Stimulated activated CD4-positive, alpha-beta T cell treated with anti-CD3 and anti-CD28 coated beads, Interleukin-2, amount 100 ng/mL, for 4 hours (primary cell): ENCODE results near the gene TEPSIN.

Experiments used
- DNase-seq: peaks from one replicate; pipeline ENCODE4 v3.0.0-alpha.2; 2020; ENCODE audit warnings: low read depth

Gene TEPSIN

DNA sequence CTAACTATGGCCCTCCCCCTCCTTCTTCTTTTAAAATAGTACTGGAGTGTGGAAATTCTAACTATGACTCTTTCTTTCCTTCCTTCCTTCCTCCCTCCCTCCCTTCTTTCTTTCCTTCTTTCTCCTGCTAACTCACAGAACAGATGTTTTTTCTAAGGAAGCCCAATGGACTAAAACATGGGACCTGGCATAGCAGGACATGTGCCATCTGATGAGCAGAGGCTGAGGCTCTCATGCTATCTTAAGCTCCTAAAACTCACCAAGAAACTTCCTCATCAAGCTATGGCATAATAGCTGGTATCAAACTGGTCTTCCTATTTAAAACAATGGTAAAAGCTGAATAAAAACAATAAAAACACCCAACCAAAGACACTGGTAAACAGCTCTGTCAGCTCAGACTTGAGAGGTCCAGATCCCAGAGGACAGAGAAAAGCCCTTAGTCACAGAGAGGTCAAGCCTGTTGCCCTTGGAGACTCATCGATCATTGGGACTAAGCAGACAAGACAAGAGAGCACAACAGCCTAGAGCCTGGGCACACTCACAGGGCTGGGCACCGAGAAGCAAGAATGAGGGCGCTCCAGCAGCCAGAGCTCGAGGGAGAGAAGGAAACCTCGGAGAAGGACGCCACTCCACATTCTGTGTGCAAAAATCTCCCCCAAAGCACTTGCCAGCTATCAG, 28.7 kb upstream of the TEPSIN start:
- DNase-seq, result no peak

- DNase-seq, result no peak
Measured at GRCh38 chr17:81265576-81265975, 26.7 kb upstream of the TEPSIN start.

- no peak for DNase-seq
Measured at GRCh38 chr17:81264640-81265039, 25.8 kb upstream of the TEPSIN start.

DNA sequence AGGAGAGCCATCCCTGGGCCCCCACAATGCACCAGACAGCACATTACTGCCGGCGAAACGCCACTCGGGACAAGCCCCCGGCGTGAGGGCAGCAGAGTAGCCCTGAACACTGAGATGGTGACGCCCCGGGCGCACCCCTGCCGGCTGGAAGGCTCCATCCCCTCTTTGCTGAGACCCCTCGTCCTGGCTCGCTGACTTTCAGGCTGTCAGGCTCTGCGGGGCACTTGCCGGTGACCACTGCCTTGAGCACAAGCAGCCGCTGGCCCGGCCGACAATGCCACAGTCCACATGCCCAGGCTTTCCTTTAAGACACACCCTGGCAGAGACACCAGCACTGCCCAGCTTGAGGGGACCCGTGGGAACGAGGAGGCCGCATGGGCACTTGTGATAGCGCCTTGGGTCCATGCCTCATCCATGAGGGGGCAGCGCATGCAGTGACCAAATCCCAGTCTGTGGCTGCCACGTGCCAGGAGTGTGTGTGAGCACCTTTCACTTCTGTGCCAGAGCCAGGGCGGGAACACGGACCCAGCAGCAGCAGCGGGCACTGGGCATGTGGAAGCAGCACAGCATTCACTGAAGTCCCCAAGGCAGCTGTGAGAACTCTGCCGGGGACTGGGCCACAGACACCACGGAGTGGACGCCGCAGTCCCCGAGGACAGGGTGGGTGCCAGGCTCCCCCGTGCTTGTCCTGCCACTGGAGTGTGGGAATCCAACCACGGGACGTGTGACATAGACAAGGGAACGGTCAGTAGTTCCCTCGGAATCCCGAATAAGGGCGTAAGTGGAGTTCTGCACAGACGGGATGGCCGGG, 24.7 kb upstream of the TEPSIN start:
- no peak for DNase-seq

- DNase-seq, result no peak
Measured at GRCh38 chr17:81261582-81262336, 22.9 kb upstream of the TEPSIN start.

- no peak for DNase-seq
Measured at GRCh38 chr17:81261096-81261495, 22.2 kb upstream of the TEPSIN start.

DNA sequence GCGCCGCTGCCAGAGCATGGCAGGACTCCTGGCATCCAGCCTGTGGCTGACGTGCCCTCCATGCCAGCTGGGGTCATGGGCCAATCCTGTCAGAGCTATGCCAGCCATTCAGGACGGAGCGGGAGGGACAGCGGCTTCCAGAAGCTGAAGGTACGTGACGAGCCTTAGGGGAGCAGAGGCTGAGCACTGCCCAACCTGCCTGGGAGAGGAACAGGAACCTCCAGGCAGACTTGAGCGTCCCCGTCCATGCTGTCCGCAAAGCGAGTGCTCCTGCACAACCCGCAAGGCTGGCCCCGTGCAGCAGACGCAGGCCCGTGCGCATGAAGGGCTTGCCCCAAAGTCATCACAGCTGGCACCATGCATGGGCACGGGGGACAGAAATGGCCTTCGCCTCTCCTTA, 21.8 kb upstream of the TEPSIN start:
- DNase-seq, result no peak

DNA sequence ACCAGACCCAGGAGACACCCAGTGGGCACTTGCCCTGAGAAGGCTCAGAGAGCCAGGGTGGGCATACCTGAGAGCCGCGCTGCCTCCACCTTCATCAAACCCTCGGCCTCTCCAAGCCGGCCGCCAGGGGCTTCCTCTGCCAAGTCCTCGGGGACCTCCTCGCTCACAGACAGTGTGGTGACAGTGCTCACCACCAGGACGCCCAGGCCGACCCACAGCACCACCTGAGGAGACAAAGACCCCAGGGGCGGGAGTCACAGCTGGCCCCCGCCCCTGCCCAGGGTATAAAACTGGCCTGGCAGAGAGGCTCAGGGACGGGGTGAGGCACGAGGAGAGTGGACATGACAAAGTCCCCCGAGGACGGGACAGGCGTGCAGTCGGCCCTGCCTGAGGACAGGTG, 21.3 kb upstream of the TEPSIN start:
- DNase-seq, result no peak

- no peak for DNase-seq
Measured at GRCh38 chr17:81259058-81259605, 20.3 kb upstream of the TEPSIN start.

- no peak for DNase-seq
Measured at GRCh38 chr17:81258292-81258691, 19.4 kb upstream of the TEPSIN start.

- DNase-seq, result no peak
Measured at GRCh38 chr17:81257533-81257932, 18.7 kb upstream of the TEPSIN start.

DNA sequence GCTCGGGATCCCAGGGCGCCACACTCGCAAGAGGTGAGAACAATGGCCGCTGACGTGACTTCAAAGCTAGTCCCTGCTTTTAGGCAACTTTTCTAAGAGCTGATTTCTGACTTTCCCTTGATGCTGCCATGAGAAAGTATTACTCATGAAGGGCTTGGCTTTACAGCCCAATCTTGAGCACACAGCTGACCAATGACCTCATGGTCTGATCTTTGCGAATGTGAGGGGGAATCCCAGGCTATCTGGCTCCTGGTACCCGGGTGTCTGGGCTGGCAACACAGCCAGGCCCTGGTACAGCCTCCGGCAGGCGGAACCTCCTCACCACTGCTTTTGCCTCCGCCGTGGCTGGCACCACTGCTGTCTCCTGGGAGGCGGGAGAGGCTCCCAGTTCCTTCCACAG, 17.8 kb upstream of the TEPSIN start:
- no peak for DNase-seq

DNA sequence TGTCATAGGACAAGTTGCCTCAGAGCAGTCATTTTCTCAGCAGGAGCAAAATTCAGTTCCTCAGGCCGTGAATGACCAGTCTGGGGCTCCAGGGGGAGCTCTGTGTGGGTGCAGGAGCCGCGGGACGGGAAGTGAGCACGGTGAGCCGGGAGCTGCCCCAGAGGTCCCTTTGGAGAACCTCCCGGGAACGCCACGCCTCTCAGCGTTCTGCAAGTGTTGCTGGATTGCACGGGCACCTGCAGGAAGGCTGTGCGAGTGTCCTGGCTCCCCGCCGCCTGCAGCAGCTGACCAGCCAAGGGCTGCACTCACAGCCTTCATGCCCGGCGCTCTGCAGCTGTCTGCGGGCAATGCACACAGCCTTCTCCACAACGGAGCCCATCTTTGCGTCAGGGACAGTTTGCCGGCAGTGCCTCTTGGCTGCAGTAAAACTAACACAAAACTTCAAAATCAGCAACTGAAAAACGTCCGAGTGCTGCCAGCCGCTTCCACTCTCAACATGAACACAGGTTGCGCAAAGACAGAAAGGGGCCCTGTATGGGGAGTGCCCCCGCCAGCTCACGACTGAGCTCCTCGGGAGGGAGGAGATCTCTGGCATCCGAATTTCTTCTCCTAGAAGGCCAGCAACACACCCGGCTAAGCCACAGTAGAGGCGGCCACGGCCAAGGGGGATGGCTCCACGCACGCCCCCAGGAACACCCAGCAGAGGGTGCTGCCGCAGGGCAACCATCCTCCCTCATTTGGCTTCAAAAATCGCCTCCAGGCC, 16.3 kb upstream of the TEPSIN start:
- DNase-seq, result no peak

- peak; percentile 46 for DNase-seq
Measured at GRCh38 chr17:81253358-81254131, 14.7 kb upstream of the TEPSIN start.

GRCh38 chr17:81252987-81253329, 14.1 kb upstream of the TEPSIN start:
- no peak for DNase-seq

GRCh38 chr17:81252326-81252986, 13.6 kb upstream of the TEPSIN start:
- DNase-seq, result no peak

DNA sequence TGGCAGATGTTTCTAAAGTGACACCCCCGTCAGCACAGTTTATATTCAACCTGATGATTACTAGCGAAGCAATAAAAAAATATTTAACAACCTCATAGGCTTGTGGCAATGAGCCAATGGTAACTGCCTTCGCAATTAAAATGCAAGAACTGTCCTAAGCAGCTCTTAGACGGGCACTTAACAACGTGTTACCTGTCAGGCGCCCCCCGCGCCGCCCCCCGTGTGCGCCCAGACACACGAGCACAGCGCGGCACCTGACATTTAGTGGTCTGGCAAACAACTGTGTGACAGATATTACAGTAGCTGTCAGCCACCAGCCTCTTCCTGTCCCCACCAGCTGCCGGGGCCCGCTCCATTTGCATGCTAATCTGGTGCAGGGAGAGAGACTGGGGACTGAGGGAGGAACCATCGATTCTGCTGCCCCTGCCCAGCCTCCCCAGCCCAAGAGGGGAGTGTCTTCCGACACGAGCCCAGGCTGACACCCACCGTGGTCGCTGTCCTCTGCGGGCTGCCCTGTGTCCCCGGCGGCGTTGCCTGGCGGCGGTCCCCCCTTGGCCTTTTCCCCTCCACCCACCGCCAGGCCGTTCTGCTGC, 12.9 kb upstream of the TEPSIN start:
- DNase-seq, result no peak

DNA sequence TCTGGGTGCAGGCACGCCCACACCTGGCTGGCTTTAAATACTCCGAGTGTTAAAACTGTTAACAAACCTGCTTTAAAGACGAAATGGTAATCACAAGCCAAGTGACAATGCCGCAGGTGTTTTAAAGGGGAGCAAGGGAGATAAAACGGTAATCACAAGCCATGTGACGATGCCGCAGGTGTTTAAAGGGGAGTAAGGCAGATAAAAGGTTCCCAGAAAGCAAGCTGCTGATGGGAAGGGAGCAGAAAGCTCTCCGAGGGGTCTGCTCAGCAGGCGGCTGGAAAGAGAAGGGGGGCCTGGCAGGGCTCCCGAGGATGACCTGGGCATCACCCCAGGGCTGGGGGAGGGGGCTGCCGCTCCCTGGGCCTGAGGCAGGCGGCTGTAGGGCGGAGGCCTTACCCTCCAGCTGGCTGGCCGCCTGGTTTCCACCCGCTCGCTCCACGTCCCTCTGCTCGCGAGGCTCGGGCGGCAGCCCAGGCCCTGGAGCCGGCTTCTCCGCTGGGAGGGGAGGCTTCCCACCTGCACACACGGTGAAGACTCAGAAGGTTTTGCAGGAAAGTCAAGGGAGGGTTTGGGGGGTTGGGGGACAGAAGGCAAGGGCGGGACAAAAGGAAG, 12.3 kb upstream of the TEPSIN start:
- DNase-seq, result no peak

GRCh38 chr17:81250286-81251093, 11.6 kb upstream of the TEPSIN start:
- DNase-seq, result no peak
